Vagina (tissue), 2 donors: Measurements from ENCODE around the gene CCNA2.

Experiments
- CTCF ChIP-seq, 3 experiments: fragments of 450-650 bp in 2 of 3; fragments of 200-600 bp in 1 of 3; sonication (generic) in 1 of 3; IDR thresholded peaks; one replicate each; pipeline ENCODE4 v1.5.1; 2017 to 2019; ENCODE audit warnings: antibody characterized with exemption in 3 of 3, mild to moderate bottlenecking in 2 of 3, moderate library complexity in 2 of 3
- POLR2A ChIP-seq, 2 donors: fragments of 450-650 bp; IDR thresholded peaks; one replicate each; pipeline ENCODE4 v1.6.1; 2017; ENCODE audit warnings: antibody characterized with exemption in 2 of 2, mild to moderate bottlenecking in 2 of 2, moderate library complexity in 2 of 2

DNA sequence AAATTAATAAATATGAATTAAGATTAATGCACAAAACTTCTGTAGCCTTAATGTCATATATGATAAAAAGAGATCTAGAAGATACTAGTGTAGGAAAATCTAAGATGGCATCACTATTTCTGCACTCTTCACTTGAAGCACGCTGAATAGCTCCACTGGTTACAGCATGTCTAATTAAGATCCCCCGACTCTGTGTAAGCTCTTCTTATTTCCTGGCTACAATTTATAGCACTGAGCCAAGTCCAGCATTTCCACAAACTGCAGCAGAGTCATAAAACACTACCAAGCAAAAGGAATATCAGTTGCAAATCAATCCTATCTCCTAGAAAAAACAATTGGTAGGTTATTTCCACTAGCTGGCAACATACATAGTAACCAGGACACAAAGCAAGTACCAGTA lies 1.3 kb upstream of the CCNA2 start:
- TF ChIP-seq POLR2A (IDR thresholded peaks at IDR 0.05) (no peak), CTCF (IDR thresholded peaks at IDR 0.05) (no peak)
